Loucy (cell line): Measurements from ENCODE around the gene PLS3.

ENCODE experiments used
- EZH2phosphoT487 ChIP-seq: fragments of 200-600 bp; IDR thresholded peaks from 2 replicates; pipeline ENCODE4 v1.6.1; 2018; ENCODE audit warnings: antibody characterized with exemption, mild to moderate bottlenecking, moderate library complexity, borderline replicate concordance
- TF ChIP-seq, protein P1 (sequence below): fragments of 200-600 bp; sonication (generic); conservative IDR thresholded peaks from 2 replicates; pipeline ENCODE4 v1.5.1; 2014; ENCODE audit warnings: mild to moderate bottlenecking, antibody characterized with exemption, low read length

DNA sequence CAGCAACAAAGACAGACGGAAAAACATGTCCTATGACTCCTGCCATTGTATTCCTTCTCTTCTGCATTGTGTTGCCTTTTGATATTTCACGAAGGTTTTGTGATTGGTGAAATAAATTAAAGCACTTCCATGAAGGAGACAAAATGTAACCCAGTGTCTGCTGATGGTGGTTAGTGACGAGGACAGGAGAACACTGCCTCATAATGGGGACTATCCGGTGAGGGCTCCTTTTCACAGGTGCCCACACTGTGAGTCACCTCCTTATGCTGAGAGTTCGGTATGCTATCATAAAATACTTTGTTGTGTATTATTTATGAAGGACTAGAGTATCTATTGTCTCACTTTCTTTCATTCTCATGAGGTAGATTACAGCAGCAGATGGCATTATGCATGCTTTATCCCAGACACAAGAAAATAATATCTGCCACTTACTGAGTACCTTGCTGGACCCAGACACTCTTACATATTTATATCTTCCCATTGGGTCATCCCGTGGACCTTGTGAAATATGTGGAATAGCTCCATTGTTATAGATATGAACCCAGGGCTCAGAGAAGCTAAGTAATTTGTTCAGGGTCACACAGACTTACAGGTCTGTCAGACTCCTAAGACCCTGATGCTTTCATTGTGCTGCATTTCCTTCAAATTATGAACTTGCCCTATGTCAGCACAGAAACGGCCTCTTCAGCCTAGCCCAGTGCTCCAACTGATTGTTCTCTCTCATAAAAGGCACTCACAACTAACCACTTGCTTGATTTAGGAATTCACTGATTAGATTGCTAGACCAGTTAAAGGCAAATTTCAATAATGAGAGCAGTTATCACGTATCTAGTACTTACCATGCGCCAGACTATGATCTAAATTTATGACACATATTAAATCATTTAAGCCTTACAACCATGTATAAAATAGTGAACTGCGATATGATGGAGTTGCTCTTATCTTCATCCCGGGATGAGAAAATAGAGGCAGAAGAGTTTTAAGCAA lies 31.2 kb downstream of the PLS3 start:
- TF ChIP-seq, protein P1, sequence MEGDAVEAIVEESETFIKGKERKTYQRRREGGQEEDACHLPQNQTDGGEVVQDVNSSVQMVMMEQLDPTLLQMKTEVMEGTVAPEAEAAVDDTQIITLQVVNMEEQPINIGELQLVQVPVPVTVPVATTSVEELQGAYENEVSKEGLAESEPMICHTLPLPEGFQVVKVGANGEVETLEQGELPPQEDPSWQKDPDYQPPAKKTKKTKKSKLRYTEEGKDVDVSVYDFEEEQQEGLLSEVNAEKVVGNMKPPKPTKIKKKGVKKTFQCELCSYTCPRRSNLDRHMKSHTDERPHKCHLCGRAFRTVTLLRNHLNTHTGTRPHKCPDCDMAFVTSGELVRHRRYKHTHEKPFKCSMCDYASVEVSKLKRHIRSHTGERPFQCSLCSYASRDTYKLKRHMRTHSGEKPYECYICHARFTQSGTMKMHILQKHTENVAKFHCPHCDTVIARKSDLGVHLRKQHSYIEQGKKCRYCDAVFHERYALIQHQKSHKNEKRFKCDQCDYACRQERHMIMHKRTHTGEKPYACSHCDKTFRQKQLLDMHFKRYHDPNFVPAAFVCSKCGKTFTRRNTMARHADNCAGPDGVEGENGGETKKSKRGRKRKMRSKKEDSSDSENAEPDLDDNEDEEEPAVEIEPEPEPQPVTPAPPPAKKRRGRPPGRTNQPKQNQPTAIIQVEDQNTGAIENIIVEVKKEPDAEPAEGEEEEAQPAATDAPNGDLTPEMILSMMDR = no peak
- TF ChIP-seq EZH2phosphoT487 = no peak
